SJSA1 (cell line): ENCODE data around the gene GRN. TPM values are rescaled to one million over a fixed set of nuclear protein-coding genes. Genes with fewer than 3 reads are reported as not detected.

ENCODE experiments used
- DNase-seq, 2 experiments: peaks; one replicate each; pipeline ENCODE4 v3.0.0-alpha.2; 2015 to 2020; ENCODE audit warnings: low spot score in 2 of 2, low read depth in 1 of 2
- H3K27ac ChIP-seq: fragments of 250-450 bp; sonication (Bioruptor Pico); 2 replicates; pipeline ENCODE4 v1.5.1; 2020; ENCODE audit warnings: mild to moderate bottlenecking, moderate library complexity
- H3K27me3 ChIP-seq: fragments of 250-450 bp; sonication (Bioruptor Pico); replicated peaks from 2 replicates; pipeline ENCODE4 v1.5.1; 2020; ENCODE audit warnings: mild to moderate bottlenecking, moderate library complexity
- H3K36me3 ChIP-seq: fragments of 250-450 bp; sonication (Bioruptor Pico); 2 replicates; pipeline ENCODE4 v1.5.1; 2020; ENCODE audit warnings: mild to moderate bottlenecking
- H3K4me1 ChIP-seq: fragments of 250-450 bp; sonication (Bioruptor Pico); replicated peaks from 2 replicates; pipeline ENCODE4 v1.6.1; 2021; ENCODE audit warnings: mild to moderate bottlenecking
- H3K4me3 ChIP-seq: fragments of 250-450 bp; sonication (Bioruptor Pico); 2 replicates; pipeline ENCODE4 v1.5.1; 2020; ENCODE audit warnings: mild to moderate bottlenecking
- H3K9me3 ChIP-seq: fragments of 250-450 bp; sonication (Bioruptor Pico); replicated peaks from 2 replicates; pipeline ENCODE4 v1.5.1; 2020; ENCODE audit warnings: mild to moderate bottlenecking
- total RNA-seq: library from RNA; depleted of rRNA; stranded (reverse); fragments of >200 nt; shearing (Covaris generic); gene quantifications from 2 replicates; pipeline ENCODE4 v1.2.3, GENCODE V29; 2014; rRNA removed

GRN gene
- total RNA-seq, 1 experiment from 2014 or later: 190 TPM

- Histone ChIP-seq H3K36me3 (peaks cover 33% of the 10 kb centered on the region), H3K4me3 (no peak overlapping the region), H3K9me3 (no peaks in the 10 kb centered on the region), H3K27me3 (no peaks in the 10 kb centered on the region), H3K27ac (no peak overlapping the region), H3K4me1 (peaks cover 8% of the 10 kb centered on the region)
- no peak for DNase-seq
These were observed 49.7 kb downstream of the GRN start for GRCh38 chr17:44394833-44395232.

DNA sequence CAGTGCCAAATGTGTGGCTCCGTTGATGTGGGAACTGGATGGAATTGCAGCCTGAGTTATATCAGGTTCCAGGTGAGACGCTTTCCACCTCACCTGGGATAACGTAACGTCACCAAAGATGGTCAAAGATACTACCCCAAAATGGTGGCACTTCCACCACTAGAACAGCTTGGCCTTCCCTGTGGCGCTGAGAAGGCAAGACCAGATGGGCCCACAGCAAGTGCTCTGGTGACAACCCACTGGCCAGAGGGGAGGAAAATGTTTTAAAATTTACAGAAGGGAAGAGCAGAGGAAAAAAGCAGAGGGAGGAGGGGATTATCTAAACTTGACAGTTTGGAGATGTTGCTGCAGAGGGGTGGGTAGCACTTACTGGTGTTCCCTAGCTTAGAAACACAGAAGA lies 51.8 kb downstream of the GRN start:
- Histone ChIP-seq H3K4me1 (peaks cover 8% of the 10 kb centered on the region), H3K36me3 (peaks cover 52% of the 10 kb centered on the region), H3K4me3 (no peak overlapping the region), H3K27ac (no peak overlapping the region), H3K9me3 (no peaks in the 10 kb centered on the region), H3K27me3 (no peaks in the 10 kb centered on the region)
- peak in 1 of 2 experiments; percentile 30 for DNase-seq

- Histone ChIP-seq H3K27ac (no peak overlapping the region), H3K4me1 (peaks cover 8% of the 10 kb centered on the region), H3K27me3 (no peaks in the 10 kb centered on the region), H3K36me3 (peaks cover 54% of the 10 kb centered on the region), H3K9me3 (no peaks in the 10 kb centered on the region), H3K4me3 (no peak overlapping the region)
- DNase-seq: peak in 1 of 2 experiments; percentile 37
These were observed 52.7 kb downstream of the GRN start for GRCh38 chr17:44397479-44398440.

GRCh38 chr17:44398692-44399691 lies 53.9 kb downstream of the GRN start:
- no peaks in the 10 kb centered on the region for H3K4me1 ChIP-seq
- peaks cover 66% of the 10 kb centered on the region for H3K36me3 ChIP-seq
- DNase-seq: peak in 1 of 2 experiments; percentile 40
- no peaks in the 10 kb centered on the region for H3K9me3 ChIP-seq
- no peak overlapping the region for H3K27ac ChIP-seq
- H3K4me3 ChIP-seq: no peak overlapping the region
- H3K27me3 ChIP-seq: no peaks in the 10 kb centered on the region

- Histone ChIP-seq H3K4me3 (no peak overlapping the region), H3K36me3 (peaks cover 76% of the 10 kb centered on the region), H3K27me3 (no peaks in the 10 kb centered on the region), H3K27ac (no peak overlapping the region), H3K4me1 (no peaks in the 10 kb centered on the region), H3K9me3 (no peaks in the 10 kb centered on the region)
- peak in 1 of 2 experiments; percentile 34 for DNase-seq
These were observed 55.2 kb downstream of the GRN start for GRCh38 chr17:44400226-44400847.

Other genes with a start within 250 kb of the GRN start
- gene HDAC5, start 221.7 kb upstream of the GRN start, total RNA-seq: 143 and 298 TPM in 2 replicates
- 10.1 and 10.2 TPM in 2 replicates for gene HROB, start 203.4 kb upstream of the GRN start, total RNA-seq
- not detected in 2 replicates for gene ASB16, start 174.6 kb upstream of the GRN start, total RNA-seq
- 22.6 and 42.6 TPM in 2 replicates for gene TMUB2, start 158.3 kb upstream of the GRN start, total RNA-seq
- 62.6 and 67.4 TPM in 2 replicates for gene ATXN7L3, start 145.4 kb upstream of the GRN start, total RNA-seq
- gene UBTF, start 125.6 kb upstream of the GRN start, total RNA-seq: 63.6 and 80.0 TPM in 2 replicates
- gene SLC4A1, start 77.2 kb upstream of the GRN start, total RNA-seq: not detected in 2 replicates
- gene RUNDC3A, start 36.7 kb upstream of the GRN start, total RNA-seq: not detected in 2 replicates
- gene SLC25A39, start 20.5 kb upstream of the GRN start, total RNA-seq: 129 and 159 TPM in 2 replicates
- gene FAM171A2, start 18.6 kb downstream of the GRN start, total RNA-seq: 6.9 and 8.6 TPM in 2 replicates
- 0.29 TPM in 1 of 2 replicates, not detected in the other for gene ITGA2B, start 44.3 kb downstream of the GRN start, total RNA-seq
- gene GPATCH8, start 158.1 kb downstream of the GRN start, total RNA-seq: 5.6 and 22.7 TPM in 2 replicates
- gene FZD2, start 212.2 kb downstream of the GRN start, total RNA-seq: 17.5 and 21.9 TPM in 2 replicates